GM12878 (cell line): ENCODE measurements around the gene AGBL2. TPM values are rescaled to one million over a fixed set of nuclear protein-coding genes. Genes with fewer than 3 reads are reported as not detected.

Experiments
- ATAC-seq: fragments of 200-7000 bp; cut with Tn5 transposase; 3 replicates; pipeline ENCODE4 v1.9.1; 2020; ENCODE audit warnings: mild to moderate bottlenecking, moderate library complexity
- BruUV-seq: library from RNA; stranded (reverse); fragments of 400-500 nt; replicated peaks from 2 replicates; lab custom pipeline; 2021; lab: Mats Ljungman, UMichigan
- CTCF ChIA-PET: fragments of 300-600 bp; sonication (Branson Sonifier 250); formaldehyde crosslinking; extraction: SDS; loops from one replicate; lab custom pipeline; 2021; ENCODE audit warnings: inconsistent platforms; lab: Yijun Ruan, JAX
- POLR2A ChIA-PET: fragments of 350-600 bp; formaldehyde crosslinking; extraction: SDS; loops from one replicate; lab custom pipeline; 2021; ENCODE audit warnings: inconsistent platforms; lab: Charles Lee
- RAD21 ChIA-PET: fragments of 300-600 bp; sonication (Branson Sonifier 250); formaldehyde crosslinking; loops from one replicate; lab custom pipeline; 2023; ENCODE audit warnings: antibody characterized with exemption; ENCODE audit not compliant: unreplicated experiment; lab: Charles Lee
- SMC1A ChIA-PET: fragments of 300-600 bp; sonication (Branson Sonifier 250); formaldehyde crosslinking; loops from one replicate; lab custom pipeline; 2023; ENCODE audit not compliant: unreplicated experiment, uncharacterized antibody; lab: Charles Lee
- DNase-seq: peaks from one replicate; pipeline ENCODE4 v3.0.0-alpha.2; 2011; ENCODE audit warnings: low read depth, low spot score
- FAIRE-seq: peaks from 3 replicates; lab custom pipeline; 2011; peaks lifted over from hg19 to GRCh38; lab: Jason Lieb, UNC
- H2AFZ ChIP-seq: 2 replicates; pipeline ENCODE4 v1.6.0; 2011; ENCODE audit warnings: low read depth, low read length, control low read depth; ENCODE audit not compliant: control insufficient read depth
- H3K27ac ChIP-seq: 2 replicates; pipeline ENCODE4 v1.5.1; 2011; ENCODE audit warnings: control low read depth; ENCODE audit not compliant: control insufficient read depth, insufficient read depth
- H3K27me3 ChIP-seq, 2 experiments: replicated peaks in 1 of 2; 2 replicates each; pipeline versions ENCODE4 v1.6.0 to v1.6.1; 2011; ENCODE audit warnings: low read length in 1 of 2; ENCODE audit not compliant: control insufficient read depth in 2 of 2, insufficient read depth in 2 of 2
- H3K36me3 ChIP-seq, 2 experiments: 2 replicates each; pipeline ENCODE4 v1.5.1; 2011; ENCODE audit warnings: low read length in 1 of 2; ENCODE audit not compliant: control insufficient read depth in 2 of 2, insufficient read depth in 2 of 2
- H3K4me1 ChIP-seq: 2 replicates; pipeline ENCODE4 v1.6.1; 2011; ENCODE audit warnings: mild to moderate bottlenecking, low read length, moderate library complexity, mixed read lengths; ENCODE audit not compliant: control insufficient read depth, insufficient read depth
- H3K4me2 ChIP-seq: 2 replicates; pipeline ENCODE4 v1.6.0; 2011; ENCODE audit warnings: control low read depth; ENCODE audit not compliant: control insufficient read depth, insufficient read depth
- H3K4me3 ChIP-seq: fragments of 200-600 bp; sonication (generic); 2 replicates; pipeline ENCODE4 v1.5.1; 2016
- H3K79me2 ChIP-seq: 2 replicates; pipeline ENCODE4 v1.6.0; 2011; ENCODE audit warnings: low read length; ENCODE audit not compliant: control insufficient read depth, insufficient read depth
- H3K9ac ChIP-seq: 2 replicates; pipeline ENCODE4 v1.8.0; 2011; ENCODE audit warnings: low read length, control low read depth, mixed read lengths; ENCODE audit not compliant: control insufficient read depth, insufficient read depth
- H3K9me3 ChIP-seq: replicated peaks from 3 replicates; pipeline ENCODE4 v1.5.1; 2011; ENCODE audit warnings: mild to moderate bottlenecking, low read length; ENCODE audit not compliant: control insufficient read depth, insufficient read depth
- H4K20me1 ChIP-seq: 2 replicates; pipeline ENCODE4 v1.6.0; 2011; ENCODE audit not compliant: control insufficient read depth, insufficient read depth
- BRCA1 ChIP-seq: IDR thresholded peaks from 2 replicates; pipeline ENCODE4 v1.6.1; 2011; ENCODE audit warnings: low read depth, low read length, improper control_type of control experiment
- E2F4 ChIP-seq: IDR thresholded peaks from 2 replicates; pipeline ENCODE4 v1.6.1; 2012; ENCODE audit warnings: low read depth, low read length, improper control_type of control experiment
- MEF2A ChIP-seq: IDR thresholded peaks from 2 replicates; pipeline ENCODE4 v1.6.1; 2011; ENCODE audit warnings: low read depth, mild to moderate bottlenecking, low read length, moderate library complexity; ENCODE audit not compliant: insufficient read depth
- RFX5 ChIP-seq: IDR thresholded peaks from 2 replicates; pipeline ENCODE4 v1.6.1; 2011; ENCODE audit warnings: low read depth, low read length, improper control_type of control experiment
- SMAD1 ChIP-seq: fragments of 450-650 bp; IDR thresholded peaks from 2 replicates; pipeline ENCODE4 v1.6.1; 2018; ENCODE audit warnings: mild to moderate bottlenecking, low read depth; ENCODE audit not compliant: partially characterized antibody
- STAT1 ChIP-seq: fragments of 450-650 bp; conservative IDR thresholded peaks from 2 replicates; pipeline ENCODE4 v1.6.1; 2014; ENCODE audit warnings: antibody characterized with exemption, mild to moderate bottlenecking
- TCF12 ChIP-seq: IDR thresholded peaks from 2 replicates; pipeline ENCODE4 v1.6.1; 2011; ENCODE audit warnings: low read depth, mild to moderate bottlenecking, low read length
- ZNF207 ChIP-seq: fragments of 450-650 bp; IDR thresholded peaks from 2 replicates; pipeline ENCODE4 v1.6.1; 2014; ENCODE audit warnings: antibody characterized with exemption, mild to moderate bottlenecking, borderline replicate concordance
- WGBS: methylation state at CpG from one replicate; pipeline ENCODE4 v1.1.6; 2016; ENCODE audit warnings: low lambda C conversion rate; ENCODE audit not compliant: insufficient replicate concordance, insufficient coverage; ENCODE audit errors: missing lambda C conversion rate; 5-methylcytosine and 5-hydroxymethylcytosine counted together
- in situ Hi-C: fragments of 300-500 bp; cut with MboI; formaldehyde crosslinking; loops from 9 replicates; pipeline ENCODE4 v1.14.3; 2018; ENCODE audit warnings: mixed read lengths
- intact Hi-C: fragments of 100-400 bp; cut with micrococcal nuclease; formaldehyde crosslinking; loops from one replicate; pipeline ENCODE4 v1.14.2; 2022; ENCODE audit not compliant: unreplicated experiment
- polyA plus RNA-seq, 11 experiments: library from polyadenylated mRNA; depleted of rRNA in 4 of 11; unstranded in 6 of 11; stranded (reverse) in 5 of 11; fragments of >200 nt; fragmentation: Nextera tagmentation in 4 of 11; fragmentation: Illumina TruSeq in 1 of 11; extraction: Ambion mirVana in 4 of 11; extraction: Trizol in 1 of 11; gene quantifications; 1 replicate in 1 of 11; 2 replicates in 10 of 11; pipeline versions ENCODE4 v1.2.1 to v1.2.3, GENCODE V29; 2011 to 2016; ENCODE audit warnings: inconsistent platforms in 2 of 11, missing spikeins in 2 of 11, low read depth in 1 of 11
- total RNA-seq, 4 experiments: library from RNA; depleted of rRNA in 3 of 4; stranded (reverse); fragments of >200 nt in 3 of 4; fragmentation: Illumina TruSeq in 1 of 4; extraction: Trizol in 1 of 4; gene quantifications; 2 replicates each; pipeline versions ENCODE4 v1.2.1 to v1.2.3, GENCODE V29; 2013 to 2021
- TF ChIP-seq, protein P1 (sequence below): fragments of 450-650 bp; IDR thresholded peaks from 2 replicates; pipeline ENCODE4 v1.6.1; 2017; ENCODE audit warnings: mild to moderate bottlenecking, moderate library complexity
- TF ChIP-seq, protein P2 (sequence below): IDR thresholded peaks from 2 replicates; pipeline ENCODE4 v1.6.1; 2011; ENCODE audit warnings: borderline replicate concordance, low read depth, mild to moderate bottlenecking, moderate library complexity, low read length; ENCODE audit not compliant: insufficient read depth, poor library complexity, severe bottlenecking

Gene AGBL2
- total and polyA plus RNA-seq, 10 of the 15 experiments (the other 5 are each of a cell fraction or from before 2014, with no cell fraction given) = 0.93 to 12.2 (median 2.9) TPM

DNA sequence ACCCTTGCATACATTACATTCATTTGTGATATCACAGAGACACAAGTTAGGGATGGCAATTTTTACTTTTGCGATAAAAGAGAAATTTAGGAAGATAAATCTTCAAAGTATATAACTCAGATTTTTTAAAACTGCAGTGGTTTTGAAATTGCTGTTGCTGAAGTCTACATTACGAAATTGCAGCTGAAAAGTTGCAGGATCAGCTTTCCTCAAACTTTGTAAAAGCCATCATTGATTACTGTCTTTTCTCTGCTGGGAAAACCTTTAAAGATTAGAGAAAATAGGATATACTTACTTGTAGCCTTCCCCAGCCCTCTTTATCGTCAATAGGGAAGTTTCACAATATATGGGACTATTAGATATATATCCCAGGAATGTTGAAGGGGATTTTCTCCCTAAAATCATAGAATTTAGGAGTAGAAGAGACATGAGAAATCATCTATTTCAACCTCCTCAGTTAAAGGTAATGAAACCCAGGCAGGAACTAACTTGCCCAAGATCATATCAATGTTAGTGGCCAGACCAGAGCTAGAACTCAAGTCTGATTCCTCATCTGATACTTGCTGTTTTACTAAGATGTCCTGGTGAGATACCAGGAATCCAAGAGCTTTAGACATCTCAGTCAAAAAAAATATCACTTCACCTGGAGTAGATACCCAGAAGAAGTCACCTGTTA is 10.4 kb upstream of the AGBL2 start:
- in situ Hi-C loops = loop anchor here (25.0 kb wide), 1 partner anchor 938 kb away; no protein-coding TSS in a partner anchor
- intact Hi-C loops = no loop called here
- Histone ChIP-seq H3K4me2 (no peak overlapping the region), H3K79me2 (no peaks in the 10 kb centered on the region), H3K9ac (no peak overlapping the region), H3K4me3 (no peak overlapping the region), H2AFZ (no peak overlapping the region), H4K20me1 (no peaks in the 10 kb centered on the region), H3K27me3 (no peaks in the 10 kb centered on the region), H3K27ac (no peak overlapping the region), H3K4me1 (no peaks in the 10 kb centered on the region), H3K9me3 (no peaks in the 10 kb centered on the region), H3K36me3 (peaks cover 10 to 43% of the 10 kb centered on the region in 2 experiments)
- DNase-seq (no peak), ATAC-seq (no peak), FAIRE-seq (no peak)
- CTCF ChIA-PET = interaction anchor here (0.5 to 0.9 kb wide), 3 partner anchors 11 to 282 kb away, joined by 3 to 6 read pairs (median 4); partner anchors contain the start of gene AGBL2
- POLR2A ChIA-PET = interaction anchor here (0.6 kb wide), 1 partner anchor 12 kb away, joined by 3 read pairs; no protein-coding TSS in a partner anchor
- no peak for TF ChIP-seq RFX5
- no peak for TF ChIP-seq BRCA1
- no peak for TF ChIP-seq E2F4
- TF ChIP-seq STAT1 = no peak
- TF ChIP-seq ZNF207 = no peak
- TF ChIP-seq TCF12 = no peak
- TF ChIP-seq, protein P1, sequence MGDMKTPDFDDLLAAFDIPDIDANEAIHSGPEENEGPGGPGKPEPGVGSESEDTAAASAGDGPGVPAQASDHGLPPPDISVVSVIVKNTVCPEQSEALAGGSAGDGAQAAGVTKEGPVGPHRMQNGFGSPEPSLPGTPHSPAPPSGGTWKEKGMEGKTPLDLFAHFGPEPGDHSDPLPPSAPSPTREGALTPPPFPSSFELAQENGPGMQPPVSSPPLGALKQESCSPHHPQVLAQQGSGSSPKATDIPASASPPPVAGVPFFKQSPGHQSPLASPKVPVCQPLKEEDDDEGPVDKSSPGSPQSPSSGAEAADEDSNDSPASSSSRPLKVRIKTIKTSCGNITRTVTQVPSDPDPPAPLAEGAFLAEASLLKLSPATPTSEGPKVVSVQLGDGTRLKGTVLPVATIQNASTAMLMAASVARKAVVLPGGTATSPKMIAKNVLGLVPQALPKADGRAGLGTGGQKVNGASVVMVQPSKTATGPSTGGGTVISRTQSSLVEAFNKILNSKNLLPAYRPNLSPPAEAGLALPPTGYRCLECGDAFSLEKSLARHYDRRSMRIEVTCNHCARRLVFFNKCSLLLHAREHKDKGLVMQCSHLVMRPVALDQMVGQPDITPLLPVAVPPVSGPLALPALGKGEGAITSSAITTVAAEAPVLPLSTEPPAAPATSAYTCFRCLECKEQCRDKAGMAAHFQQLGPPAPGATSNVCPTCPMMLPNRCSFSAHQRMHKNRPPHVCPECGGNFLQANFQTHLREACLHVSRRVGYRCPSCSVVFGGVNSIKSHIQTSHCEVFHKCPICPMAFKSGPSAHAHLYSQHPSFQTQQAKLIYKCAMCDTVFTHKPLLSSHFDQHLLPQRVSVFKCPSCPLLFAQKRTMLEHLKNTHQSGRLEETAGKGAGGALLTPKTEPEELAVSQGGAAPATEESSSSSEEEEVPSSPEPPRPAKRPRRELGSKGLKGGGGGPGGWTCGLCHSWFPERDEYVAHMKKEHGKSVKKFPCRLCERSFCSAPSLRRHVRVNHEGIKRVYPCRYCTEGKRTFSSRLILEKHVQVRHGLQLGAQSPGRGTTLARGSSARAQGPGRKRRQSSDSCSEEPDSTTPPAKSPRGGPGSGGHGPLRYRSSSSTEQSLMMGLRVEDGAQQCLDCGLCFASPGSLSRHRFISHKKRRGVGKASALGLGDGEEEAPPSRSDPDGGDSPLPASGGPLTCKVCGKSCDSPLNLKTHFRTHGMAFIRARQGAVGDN = no peak
- no peak for TF ChIP-seq MEF2A
- TF ChIP-seq, protein P2, sequence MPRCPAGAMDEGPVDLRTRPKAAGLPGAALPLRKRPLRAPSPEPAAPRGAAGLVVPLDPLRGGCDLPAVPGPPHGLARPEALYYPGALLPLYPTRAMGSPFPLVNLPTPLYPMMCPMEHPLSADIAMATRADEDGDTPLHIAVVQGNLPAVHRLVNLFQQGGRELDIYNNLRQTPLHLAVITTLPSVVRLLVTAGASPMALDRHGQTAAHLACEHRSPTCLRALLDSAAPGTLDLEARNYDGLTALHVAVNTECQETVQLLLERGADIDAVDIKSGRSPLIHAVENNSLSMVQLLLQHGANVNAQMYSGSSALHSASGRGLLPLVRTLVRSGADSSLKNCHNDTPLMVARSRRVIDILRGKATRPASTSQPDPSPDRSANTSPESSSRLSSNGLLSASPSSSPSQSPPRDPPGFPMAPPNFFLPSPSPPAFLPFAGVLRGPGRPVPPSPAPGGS = no peak
- no peak for TF ChIP-seq SMAD1
- WGBS = 96% methylated on average over 3 of the region's 3 CpGs
- SMC1A ChIA-PET = interaction anchor here (0.5 to 1.4 kb wide), 3 partner anchors 10 to 134 kb away, joined by 3 read pairs; partner anchors contain the start of gene AGBL2
- no TSS peak for BruUV-seq
- RAD21 ChIA-PET = interaction anchor here (0.7 kb wide), 1 partner anchor 147 kb away, joined by 4 read pairs; the partner anchor contains the start of genes KBTBD4 and NDUFS3
